Trophoblast cell (in vitro differentiated cells and primary cell): ENCODE results near the gene ETV6.

Source experiments
- DNase-seq, 2 donors: peaks; one replicate each; pipeline ENCODE4 v3.0.0-alpha.2; 2016
- H2AFZ ChIP-seq: 2 replicates; pipeline ENCODE4 v1.6.1; 2013; ENCODE audit warnings: low read length, moderate library complexity, mild to moderate bottlenecking; ENCODE audit not compliant: insufficient read depth, poor library complexity
- H2AK5ac ChIP-seq: 2 replicates; pipeline ENCODE4 v1.6.1; 2013; ENCODE audit warnings: mild to moderate bottlenecking, low read length
- H2BK120ac ChIP-seq: 2 replicates; pipeline ENCODE4 v1.6.1; 2013; ENCODE audit warnings: low read length, mild to moderate bottlenecking, moderate library complexity; ENCODE audit not compliant: insufficient read depth, poor library complexity
- H2BK12ac ChIP-seq: 2 replicates; pipeline ENCODE4 v1.6.1; 2013; ENCODE audit warnings: mild to moderate bottlenecking, low read length, moderate library complexity
- H2BK5ac ChIP-seq: 2 replicates; pipeline ENCODE4 v1.6.1; 2013; ENCODE audit warnings: low read length, low read depth, moderate library complexity, mild to moderate bottlenecking; ENCODE audit not compliant: poor library complexity
- H3K14ac ChIP-seq: 2 replicates; pipeline ENCODE4 v1.6.1; 2013; ENCODE audit warnings: mild to moderate bottlenecking, low read length
- H3K18ac ChIP-seq: 2 replicates; pipeline ENCODE4 v1.6.1; 2013; ENCODE audit warnings: mild to moderate bottlenecking, low read length
- H3K23ac ChIP-seq: 2 replicates; pipeline ENCODE4 v1.6.1; 2013; ENCODE audit warnings: low read length
- H3K27ac ChIP-seq: 2 replicates; pipeline ENCODE4 v1.5.1; 2013; ENCODE audit warnings: low read depth, mild to moderate bottlenecking, inconsistent platforms, low read length, moderate library complexity
- H3K27me3 ChIP-seq: 2 replicates; pipeline ENCODE4 v1.6.1; 2013; ENCODE audit warnings: inconsistent platforms, mild to moderate bottlenecking, low read length, moderate library complexity; ENCODE audit not compliant: insufficient read depth
- H3K36me3 ChIP-seq, 2 experiments: 1 replicate in 1 of 2; 2 replicates in 1 of 2; pipeline ENCODE4 v1.6.1; 2013; ENCODE audit warnings: low read length in 2 of 2, mild to moderate bottlenecking in 2 of 2, moderate library complexity in 1 of 2; ENCODE audit not compliant: insufficient read depth in 2 of 2, control insufficient read depth in 1 of 2
- H3K4ac ChIP-seq: 2 replicates; pipeline ENCODE4 v1.6.1; 2013; ENCODE audit warnings: low read depth, mild to moderate bottlenecking, low read length, moderate library complexity
- H3K4me1 ChIP-seq, 2 experiments: 1 replicate in 1 of 2; 2 replicates in 1 of 2; pipeline ENCODE4 v1.6.1; 2013; ENCODE audit warnings: low read length in 2 of 2, mild to moderate bottlenecking in 2 of 2, moderate library complexity in 1 of 2; ENCODE audit not compliant: insufficient read depth in 2 of 2, control insufficient read depth in 1 of 2
- H3K4me2 ChIP-seq: 2 replicates; pipeline ENCODE4 v1.6.1; 2013; ENCODE audit warnings: inconsistent platforms, mild to moderate bottlenecking, low read length, moderate library complexity
- H3K4me3 ChIP-seq: 2 replicates; pipeline ENCODE4 v1.5.1; 2013; ENCODE audit warnings: mild to moderate bottlenecking, low read depth, low read length, inconsistent platforms
- H3K79me1 ChIP-seq: one replicate; pipeline ENCODE4 v1.6.1; 2013; ENCODE audit warnings: low read length
- H3K79me2 ChIP-seq: 2 replicates; pipeline ENCODE4 v1.6.1; 2013; ENCODE audit warnings: low read length, mild to moderate bottlenecking; ENCODE audit not compliant: control insufficient read depth, insufficient read depth, poor library complexity
- H3K9ac ChIP-seq: 2 replicates; pipeline ENCODE4 v1.6.1; 2013; ENCODE audit warnings: mild to moderate bottlenecking, low read length
- H3K9me3 ChIP-seq: 2 replicates; pipeline ENCODE4 v1.6.1; 2013; ENCODE audit warnings: low read depth, mild to moderate bottlenecking, control low read depth, inconsistent platforms, low read length; ENCODE audit not compliant: insufficient read depth
- H4K12ac ChIP-seq: 2 replicates; pipeline ENCODE4 v1.6.1; 2013; ENCODE audit warnings: low read depth, mild to moderate bottlenecking, low read length, moderate library complexity
- H4K8ac ChIP-seq: 2 replicates; pipeline ENCODE4 v1.6.1; 2013; ENCODE audit warnings: low read depth, mild to moderate bottlenecking, low read length, moderate library complexity
- H4K91ac ChIP-seq: one replicate; pipeline ENCODE4 v1.6.1; 2013; ENCODE audit warnings: low read depth, mild to moderate bottlenecking, low read length, moderate library complexity
- WGBS: extraction: QIAGEN DNeasy Blood & Tissue Kit; methylation state at CpG from one replicate; pipeline ENCODE4 v1.1.7; 2013; ENCODE audit warnings: missing lambda C conversion rate; ENCODE audit not compliant: insufficient read length, insufficient coverage; ENCODE audit errors: extremely low coverage; 5-methylcytosine and 5-hydroxymethylcytosine counted together

ETV6 gene

DNA sequence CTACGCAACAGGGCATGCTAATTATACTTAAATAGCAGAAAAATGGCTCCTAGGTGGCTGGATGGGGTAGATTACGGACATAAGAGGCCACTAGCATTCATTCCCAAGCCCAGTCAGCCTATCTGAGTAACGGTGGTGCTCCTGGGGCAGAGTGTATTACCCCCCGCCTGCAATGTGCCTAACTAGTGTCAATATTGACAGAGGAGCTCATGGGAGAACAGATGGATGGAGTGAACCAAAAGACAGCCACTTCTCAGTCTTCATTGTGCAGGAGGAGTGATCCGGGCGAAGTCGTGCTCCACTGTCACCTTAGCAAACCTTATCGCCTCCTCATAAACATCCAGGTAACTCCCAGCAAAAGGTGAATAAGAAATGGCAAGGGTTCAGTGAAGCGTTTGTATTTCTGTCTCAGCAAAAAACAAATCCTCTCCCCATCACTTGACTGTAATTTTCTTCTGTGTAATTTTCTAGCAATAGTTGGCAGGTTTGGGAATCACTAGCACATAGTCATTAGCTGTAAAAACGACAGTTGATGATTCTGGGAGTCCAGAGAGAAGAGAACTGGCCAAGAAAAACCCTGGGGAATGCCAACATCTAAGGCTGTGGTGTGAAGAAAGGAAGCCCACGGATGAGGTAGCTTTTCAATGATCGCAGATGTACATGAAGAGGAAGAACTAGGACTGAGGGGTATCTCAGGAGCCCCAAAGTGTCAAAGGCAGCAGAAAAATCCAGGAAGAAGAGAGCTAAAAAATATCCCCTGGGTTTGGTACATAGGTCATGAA is 294.6 kb downstream of the ETV6 start:
- H3K4me2 ChIP-seq: no peak overlapping the region
- no peak overlapping the region for H4K8ac ChIP-seq
- H2AK5ac ChIP-seq: no peak overlapping the region
- H3K9ac ChIP-seq: no peak overlapping the region
- no peaks in the 10 kb centered on the region for H3K36me3 ChIP-seq
- no peak overlapping the region for H2BK12ac ChIP-seq
- H3K9me3 ChIP-seq: peaks cover 6% of the 10 kb centered on the region
- no peak overlapping the region for H3K4me3 ChIP-seq
- WGBS: no CpG with 5 or more reads among the region's 12 CpGs
- DNase-seq: no peak
- H3K4me1 ChIP-seq: no peaks in the 10 kb centered on the region
- H4K12ac ChIP-seq: no peak overlapping the region
- no peak overlapping the region for H2AFZ ChIP-seq
- no peak overlapping the region for H3K18ac ChIP-seq
- H3K79me1 ChIP-seq: no peaks in the 10 kb centered on the region
- no peak overlapping the region for H4K91ac ChIP-seq
- H3K14ac ChIP-seq: no peak overlapping the region
- H3K27me3 ChIP-seq: no peaks in the 10 kb centered on the region
- no peak overlapping the region for H3K27ac ChIP-seq
- no peaks in the 10 kb centered on the region for H3K79me2 ChIP-seq
- H2BK120ac ChIP-seq: no peak overlapping the region
- no peak overlapping the region for H3K23ac ChIP-seq
- H2BK5ac ChIP-seq: no peak overlapping the region
- no peak overlapping the region for H3K4ac ChIP-seq
